Measurements from ENCODE around the gene USO1. TPM values are rescaled to one million over a fixed set of nuclear protein-coding genes. Genes with fewer than 3 reads are reported as not detected.

The USO1 gene
- total and polyA plus RNA-seq, 2 of the 13 experiments (the other 11 are each of a cell fraction or from before 2014, with no cell fraction given) = 52.2 to 87.7 TPM

DNA sequence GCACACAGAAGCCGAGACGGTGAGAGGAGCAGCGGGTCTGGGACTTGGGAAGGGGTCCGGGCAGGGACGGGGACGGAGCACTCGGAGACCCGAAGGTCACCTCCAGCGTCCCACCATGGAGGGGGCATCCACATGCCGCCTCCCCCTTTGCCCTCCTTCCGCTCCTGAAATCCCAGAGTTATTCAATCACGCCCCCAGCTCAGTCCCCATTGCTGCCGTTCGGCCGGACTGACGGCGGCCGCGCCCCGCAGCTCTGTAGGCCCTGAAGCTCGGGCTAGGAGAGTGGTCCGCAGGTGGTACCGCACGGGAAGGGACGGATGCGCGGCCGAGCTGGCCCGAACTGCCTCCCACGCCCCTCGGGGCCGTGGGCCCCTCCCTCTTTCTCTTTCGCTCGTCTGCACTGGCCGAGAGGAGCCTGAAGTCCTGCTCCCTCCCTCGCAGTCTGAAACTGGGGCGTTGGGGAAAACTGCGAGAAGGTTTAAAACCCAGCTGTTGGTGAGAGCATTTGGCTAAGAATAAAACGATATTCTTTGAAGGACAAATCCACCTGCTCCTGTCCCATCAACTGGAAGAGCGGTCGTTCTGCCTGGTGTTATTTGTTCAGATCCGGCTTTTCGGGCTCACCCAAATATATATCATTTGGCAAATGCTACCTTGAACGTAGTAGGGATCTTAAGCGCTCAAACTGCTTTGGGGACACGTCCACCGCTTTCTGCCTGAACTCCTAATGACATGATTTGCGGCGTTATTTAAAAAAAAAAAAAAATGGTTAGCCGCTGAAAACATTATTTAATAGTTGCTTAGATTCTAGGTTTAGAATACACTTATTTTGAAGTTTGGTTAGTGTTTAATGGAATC is 719 bp downstream of the USO1 start (continued):
- TF ChIP-seq, protein P1, sequence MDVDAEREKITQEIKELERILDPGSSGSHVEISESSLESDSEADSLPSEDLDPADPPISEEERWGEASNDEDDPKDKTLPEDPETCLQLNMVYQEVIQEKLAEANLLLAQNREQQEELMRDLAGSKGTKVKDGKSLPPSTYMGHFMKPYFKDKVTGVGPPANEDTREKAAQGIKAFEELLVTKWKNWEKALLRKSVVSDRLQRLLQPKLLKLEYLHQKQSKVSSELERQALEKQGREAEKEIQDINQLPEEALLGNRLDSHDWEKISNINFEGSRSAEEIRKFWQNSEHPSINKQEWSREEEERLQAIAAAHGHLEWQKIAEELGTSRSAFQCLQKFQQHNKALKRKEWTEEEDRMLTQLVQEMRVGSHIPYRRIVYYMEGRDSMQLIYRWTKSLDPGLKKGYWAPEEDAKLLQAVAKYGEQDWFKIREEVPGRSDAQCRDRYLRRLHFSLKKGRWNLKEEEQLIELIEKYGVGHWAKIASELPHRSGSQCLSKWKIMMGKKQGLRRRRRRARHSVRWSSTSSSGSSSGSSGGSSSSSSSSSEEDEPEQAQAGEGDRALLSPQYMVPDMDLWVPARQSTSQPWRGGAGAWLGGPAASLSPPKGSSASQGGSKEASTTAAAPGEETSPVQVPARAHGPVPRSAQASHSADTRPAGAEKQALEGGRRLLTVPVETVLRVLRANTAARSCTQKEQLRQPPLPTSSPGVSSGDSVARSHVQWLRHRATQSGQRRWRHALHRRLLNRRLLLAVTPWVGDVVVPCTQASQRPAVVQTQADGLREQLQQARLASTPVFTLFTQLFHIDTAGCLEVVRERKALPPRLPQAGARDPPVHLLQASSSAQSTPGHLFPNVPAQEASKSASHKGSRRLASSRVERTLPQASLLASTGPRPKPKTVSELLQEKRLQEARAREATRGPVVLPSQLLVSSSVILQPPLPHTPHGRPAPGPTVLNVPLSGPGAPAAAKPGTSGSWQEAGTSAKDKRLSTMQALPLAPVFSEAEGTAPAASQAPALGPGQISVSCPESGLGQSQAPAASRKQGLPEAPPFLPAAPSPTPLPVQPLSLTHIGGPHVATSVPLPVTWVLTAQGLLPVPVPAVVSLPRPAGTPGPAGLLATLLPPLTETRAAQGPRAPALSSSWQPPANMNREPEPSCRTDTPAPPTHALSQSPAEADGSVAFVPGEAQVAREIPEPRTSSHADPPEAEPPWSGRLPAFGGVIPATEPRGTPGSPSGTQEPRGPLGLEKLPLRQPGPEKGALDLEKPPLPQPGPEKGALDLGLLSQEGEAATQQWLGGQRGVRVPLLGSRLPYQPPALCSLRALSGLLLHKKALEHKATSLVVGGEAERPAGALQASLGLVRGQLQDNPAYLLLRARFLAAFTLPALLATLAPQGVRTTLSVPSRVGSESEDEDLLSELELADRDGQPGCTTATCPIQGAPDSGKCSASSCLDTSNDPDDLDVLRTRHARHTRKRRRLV (CRISPR knock-in tag; IDR thresholded peaks at IDR 0.05) = no peak; the same call in 1 of the 2 replicates
- 0 out of 2 replicates have a peak, but pooled peaks have one; percentile 44 for TF ChIP-seq ATF7-NPFF (CRISPR knock-in tag; IDR thresholded peaks at IDR 0.05; ENCODE audit: low read depth)
- TF ChIP-seq ZBTB21 (CRISPR knock-in tag; IDR thresholded peaks at IDR 0.05) = no peak
- TF ChIP-seq FOXC1 (CRISPR knock-in tag; IDR thresholded peaks at IDR 0.05; ENCODE audit: borderline replicate concordance) = no peak
- TF ChIP-seq, protein P2, sequence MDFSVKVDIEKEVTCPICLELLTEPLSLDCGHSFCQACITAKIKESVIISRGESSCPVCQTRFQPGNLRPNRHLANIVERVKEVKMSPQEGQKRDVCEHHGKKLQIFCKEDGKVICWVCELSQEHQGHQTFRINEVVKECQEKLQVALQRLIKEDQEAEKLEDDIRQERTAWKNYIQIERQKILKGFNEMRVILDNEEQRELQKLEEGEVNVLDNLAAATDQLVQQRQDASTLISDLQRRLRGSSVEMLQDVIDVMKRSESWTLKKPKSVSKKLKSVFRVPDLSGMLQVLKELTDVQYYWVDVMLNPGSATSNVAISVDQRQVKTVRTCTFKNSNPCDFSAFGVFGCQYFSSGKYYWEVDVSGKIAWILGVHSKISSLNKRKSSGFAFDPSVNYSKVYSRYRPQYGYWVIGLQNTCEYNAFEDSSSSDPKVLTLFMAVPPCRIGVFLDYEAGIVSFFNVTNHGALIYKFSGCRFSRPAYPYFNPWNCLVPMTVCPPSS (IDR thresholded peaks at IDR 0.05) = no peak
- TF ChIP-seq, protein P3, sequence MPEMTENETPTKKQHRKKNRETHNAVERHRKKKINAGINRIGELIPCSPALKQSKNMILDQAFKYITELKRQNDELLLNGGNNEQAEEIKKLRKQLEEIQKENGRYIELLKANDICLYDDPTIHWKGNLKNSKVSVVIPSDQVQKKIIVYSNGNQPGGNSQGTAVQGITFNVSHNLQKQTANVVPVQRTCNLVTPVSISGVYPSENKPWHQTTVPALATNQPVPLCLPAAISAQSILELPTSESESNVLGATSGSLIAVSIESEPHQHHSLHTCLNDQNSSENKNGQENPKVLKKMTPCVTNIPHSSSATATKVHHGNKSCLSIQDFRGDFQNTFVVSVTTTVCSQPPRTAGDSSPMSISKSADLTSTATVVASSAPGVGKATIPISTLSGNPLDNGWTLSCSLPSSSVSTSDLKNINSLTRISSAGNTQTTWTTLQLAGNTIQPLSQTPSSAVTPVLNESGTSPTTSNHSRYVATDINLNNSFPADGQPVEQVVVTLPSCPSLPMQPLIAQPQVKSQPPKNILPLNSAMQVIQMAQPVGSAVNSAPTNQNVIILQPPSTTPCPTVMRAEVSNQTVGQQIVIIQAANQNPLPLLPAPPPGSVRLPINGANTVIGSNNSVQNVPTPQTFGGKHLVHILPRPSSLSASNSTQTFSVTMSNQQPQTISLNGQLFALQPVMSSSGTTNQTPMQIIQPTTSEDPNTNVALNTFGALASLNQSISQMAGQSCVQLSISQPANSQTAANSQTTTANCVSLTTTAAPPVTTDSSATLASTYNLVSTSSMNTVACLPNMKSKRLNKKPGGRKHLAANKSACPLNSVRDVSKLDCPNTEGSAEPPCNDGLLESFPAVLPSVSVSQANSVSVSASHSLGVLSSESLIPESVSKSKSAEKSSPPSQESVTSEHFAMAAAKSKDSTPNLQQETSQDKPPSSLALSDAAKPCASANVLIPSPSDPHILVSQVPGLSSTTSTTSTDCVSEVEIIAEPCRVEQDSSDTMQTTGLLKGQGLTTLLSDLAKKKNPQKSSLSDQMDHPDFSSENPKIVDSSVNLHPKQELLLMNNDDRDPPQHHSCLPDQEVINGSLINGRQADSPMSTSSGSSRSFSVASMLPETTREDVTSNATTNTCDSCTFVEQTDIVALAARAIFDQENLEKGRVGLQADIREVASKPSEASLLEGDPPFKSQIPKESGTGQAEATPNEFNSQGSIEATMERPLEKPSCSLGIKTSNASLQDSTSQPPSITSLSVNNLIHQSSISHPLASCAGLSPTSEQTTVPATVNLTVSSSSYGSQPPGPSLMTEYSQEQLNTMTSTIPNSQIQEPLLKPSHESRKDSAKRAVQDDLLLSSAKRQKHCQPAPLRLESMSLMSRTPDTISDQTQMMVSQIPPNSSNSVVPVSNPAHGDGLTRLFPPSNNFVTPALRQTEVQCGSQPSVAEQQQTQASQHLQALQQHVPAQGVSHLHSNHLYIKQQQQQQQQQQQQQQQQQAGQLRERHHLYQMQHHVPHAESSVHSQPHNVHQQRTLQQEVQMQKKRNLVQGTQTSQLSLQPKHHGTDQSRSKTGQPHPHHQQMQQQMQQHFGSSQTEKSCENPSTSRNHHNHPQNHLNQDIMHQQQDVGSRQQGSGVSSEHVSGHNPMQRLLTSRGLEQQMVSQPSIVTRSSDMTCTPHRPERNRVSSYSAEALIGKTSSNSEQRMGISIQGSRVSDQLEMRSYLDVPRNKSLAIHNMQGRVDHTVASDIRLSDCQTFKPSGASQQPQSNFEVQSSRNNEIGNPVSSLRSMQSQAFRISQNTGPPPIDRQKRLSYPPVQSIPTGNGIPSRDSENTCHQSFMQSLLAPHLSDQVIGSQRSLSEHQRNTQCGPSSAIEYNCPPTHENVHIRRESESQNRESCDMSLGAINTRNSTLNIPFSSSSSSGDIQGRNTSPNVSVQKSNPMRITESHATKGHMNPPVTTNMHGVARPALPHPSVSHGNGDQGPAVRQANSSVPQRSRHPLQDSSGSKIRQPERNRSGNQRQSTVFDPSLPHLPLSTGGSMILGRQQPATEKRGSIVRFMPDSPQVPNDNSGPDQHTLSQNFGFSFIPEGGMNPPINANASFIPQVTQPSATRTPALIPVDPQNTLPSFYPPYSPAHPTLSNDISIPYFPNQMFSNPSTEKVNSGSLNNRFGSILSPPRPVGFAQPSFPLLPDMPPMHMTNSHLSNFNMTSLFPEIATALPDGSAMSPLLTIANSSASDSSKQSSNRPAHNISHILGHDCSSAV (CRISPR knock-in tag; IDR thresholded peaks at IDR 0.05; ENCODE audit: borderline replicate concordance) = no peak
- TF ChIP-seq BCL6 (CRISPR knock-in tag; IDR thresholded peaks at IDR 0.05) = no peak
- no peak for TF ChIP-seq RBM39 (IDR thresholded peaks at IDR 0.05; ENCODE audit: low read depth, low read length, poor library complexity, severe bottlenecking)
- TF ChIP-seq, protein P4, sequence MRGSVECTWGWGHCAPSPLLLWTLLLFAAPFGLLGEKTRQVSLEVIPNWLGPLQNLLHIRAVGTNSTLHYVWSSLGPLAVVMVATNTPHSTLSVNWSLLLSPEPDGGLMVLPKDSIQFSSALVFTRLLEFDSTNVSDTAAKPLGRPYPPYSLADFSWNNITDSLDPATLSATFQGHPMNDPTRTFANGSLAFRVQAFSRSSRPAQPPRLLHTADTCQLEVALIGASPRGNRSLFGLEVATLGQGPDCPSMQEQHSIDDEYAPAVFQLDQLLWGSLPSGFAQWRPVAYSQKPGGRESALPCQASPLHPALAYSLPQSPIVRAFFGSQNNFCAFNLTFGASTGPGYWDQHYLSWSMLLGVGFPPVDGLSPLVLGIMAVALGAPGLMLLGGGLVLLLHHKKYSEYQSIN (CRISPR knock-in tag; IDR thresholded peaks at IDR 0.05; ENCODE audit: borderline replicate concordance) = no peak
- no peak for TF ChIP-seq MED13 (CRISPR knock-in tag; IDR thresholded peaks at IDR 0.05)
- no peak for TF ChIP-seq GATAD1 (CRISPR knock-in tag; IDR thresholded peaks at IDR 0.05)
- no peak for TF ChIP-seq ZNF652 (CRISPR knock-in tag; IDR thresholded peaks at IDR 0.05; ENCODE audit: borderline replicate concordance, low read depth)
